Jurkat, Clone E6-1 (cell line): Measurements from ENCODE around the gene ST6GALNAC2.
"Not testable (repeated sequence)": the region's sequence is repeated elsewhere in the genome, so short reads cannot be mapped to it uniquely, and the experiment has no call there.

ENCODE experiments used
- DNase-seq: peaks from one replicate; pipeline ENCODE4 v3.0.0-alpha.2; 2011; ENCODE audit warnings: low read depth, low spot score
- H3K4me3 ChIP-seq: 2 replicates; pipeline ENCODE4 v1.5.1; 2011; ENCODE audit warnings: mild to moderate bottlenecking, low read length, control low read depth, moderate library complexity

ST6GALNAC2 gene

GRCh38 chr17:76606685-76607084 is 21.0 kb upstream of the ST6GALNAC2 start:
- H3K4me3 ChIP-seq, DNase-seq: not testable (repeated sequence)

- DNase-seq = no peak
- no peak overlapping the region for H3K4me3 ChIP-seq
These were observed 15.4 kb upstream of the ST6GALNAC2 start for GRCh38 chr17:76601065-76601464.

- no peak for DNase-seq
These were observed 14.2 kb upstream of the ST6GALNAC2 start for GRCh38 chr17:76599694-76600460.

DNA sequence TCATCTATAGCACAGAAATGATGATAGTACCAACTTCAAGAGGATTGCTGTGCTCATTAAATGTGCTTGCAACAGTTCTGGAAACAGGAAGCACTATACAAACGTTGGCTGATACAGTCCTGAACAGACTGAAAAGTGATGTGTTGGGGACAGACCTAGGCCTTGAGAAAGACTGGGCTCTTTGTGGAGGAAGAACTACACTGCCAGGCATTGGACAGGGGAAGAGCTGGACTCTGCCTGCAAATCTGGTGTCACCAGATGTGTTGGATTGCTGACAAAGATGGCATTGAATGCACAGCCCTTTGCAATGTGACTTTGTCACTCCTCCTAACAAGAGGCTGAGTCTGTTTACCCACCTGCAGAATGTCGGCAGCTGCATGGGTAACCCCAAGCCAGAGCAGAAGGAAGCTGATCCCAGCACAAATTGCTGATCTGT is 12.4 kb upstream of the ST6GALNAC2 start:
- DNase-seq = peak; percentile 23
- no peak overlapping the region for H3K4me3 ChIP-seq

More at GRCh38 chr17:76599694-76600460, 14.2 kb upstream of the ST6GALNAC2 start:
- H3K4me3 ChIP-seq = no peak overlapping the region

GRCh38 chr17:76597156-76598003 is 11.7 kb upstream of the ST6GALNAC2 start:
- no peak overlapping the region for H3K4me3 ChIP-seq
- no peak for DNase-seq

- no peak overlapping the region for H3K4me3 ChIP-seq
- DNase-seq = no peak
These were observed 9.0 kb upstream of the ST6GALNAC2 start for GRCh38 chr17:76594690-76595089.

DNA sequence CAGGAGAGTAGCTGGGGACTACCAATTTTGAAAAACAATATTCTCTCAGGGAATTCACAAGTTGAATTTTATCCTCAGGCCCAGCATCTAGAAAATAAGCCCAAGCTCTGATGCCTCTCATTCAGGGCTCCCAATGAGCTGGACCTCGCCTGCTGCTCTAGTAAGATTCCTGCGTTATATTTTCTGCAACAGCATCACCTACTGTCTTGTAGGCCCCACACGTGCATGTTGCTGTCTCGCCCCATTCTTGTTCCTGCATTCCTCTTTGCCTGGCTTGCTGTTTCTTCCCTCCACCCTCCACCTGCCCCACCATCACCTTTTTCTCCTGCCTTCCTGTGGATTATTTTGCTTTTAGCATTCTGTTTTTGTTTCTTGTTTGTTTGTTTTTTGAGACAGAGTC is 8.3 kb upstream of the ST6GALNAC2 start:
- H3K4me3 ChIP-seq = no peak overlapping the region
- no peak for DNase-seq

GRCh38 chr17:76593384-76593826 is 7.7 kb upstream of the ST6GALNAC2 start:
- H3K4me3 ChIP-seq = no peak overlapping the region
- no peak for DNase-seq

- no peak for DNase-seq
- H3K4me3 ChIP-seq = no peak overlapping the region
These were observed 2.5 kb upstream of the ST6GALNAC2 start for GRCh38 chr17:76588182-76588581.

- DNase-seq = no peak
- no peak overlapping the region for H3K4me3 ChIP-seq
These were observed 1.3 kb upstream of the ST6GALNAC2 start for GRCh38 chr17:76586741-76587487.

GRCh38 chr17:76585033-76585648 is 519 bp downstream of the ST6GALNAC2 start:
- no peak overlapping the region for H3K4me3 ChIP-seq
- DNase-seq = no peak

- H3K4me3 ChIP-seq = no peak overlapping the region
- DNase-seq = no peak
These were observed 1.1 kb downstream of the ST6GALNAC2 start for GRCh38 chr17:76584427-76585032.

DNA sequence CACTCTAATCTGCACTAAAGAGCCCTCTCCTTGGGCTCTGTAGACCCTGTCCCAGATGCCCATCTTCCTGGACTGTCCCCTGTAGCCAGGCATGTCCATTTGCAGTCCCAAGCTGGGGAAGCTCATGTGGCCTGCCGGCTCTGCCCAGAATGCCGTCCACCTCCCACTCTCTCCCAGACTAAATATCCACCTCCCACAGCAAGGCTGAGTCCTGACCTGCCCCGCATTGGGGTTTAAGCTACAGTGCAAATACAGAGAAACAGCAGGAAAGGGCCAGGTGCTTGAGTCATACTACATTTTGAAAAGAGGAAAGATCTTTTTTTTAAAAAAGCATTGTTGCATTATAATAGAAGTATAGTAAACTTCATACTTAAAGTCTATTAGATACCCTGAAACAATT is 3.0 kb downstream of the ST6GALNAC2 start:
- DNase-seq = no peak

GRCh38 chr17:76581515-76581914 is 4.1 kb downstream of the ST6GALNAC2 start:
- no peak overlapping the region for H3K4me3 ChIP-seq
- DNase-seq = no peak

More for the DNA sequence above, 3.0 kb downstream of the ST6GALNAC2 start:
- no peak overlapping the region for H3K4me3 ChIP-seq

GRCh38 chr17:76579281-76579680 is 6.4 kb downstream of the ST6GALNAC2 start:
- no peak overlapping the region for H3K4me3 ChIP-seq
- DNase-seq = no peak

DNA sequence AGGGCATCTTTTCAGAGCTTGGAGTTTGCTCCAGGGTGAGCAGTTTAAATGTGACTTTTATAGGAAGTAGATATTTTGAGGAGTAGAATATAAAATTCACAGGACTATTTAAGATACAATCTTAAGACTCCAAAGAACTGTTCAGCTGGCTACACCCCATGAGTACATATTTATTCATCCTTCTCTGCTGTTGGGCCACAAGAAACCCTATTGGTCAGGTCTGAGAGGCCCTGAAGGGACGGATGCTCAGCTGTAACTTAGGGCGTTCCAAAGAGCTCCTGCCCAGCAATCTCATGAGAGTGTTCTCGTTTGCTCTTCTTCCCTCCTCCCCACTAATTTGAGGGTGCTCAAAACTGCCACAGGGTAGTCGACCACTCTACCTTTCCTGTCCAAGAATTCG is 7.3 kb downstream of the ST6GALNAC2 start:
- H3K4me3 ChIP-seq = no peak overlapping the region
- DNase-seq = no peak

- no peak for DNase-seq
- H3K4me3 ChIP-seq = no peak overlapping the region
These were observed 7.8 kb downstream of the ST6GALNAC2 start for GRCh38 chr17:76577876-76578275.

DNA sequence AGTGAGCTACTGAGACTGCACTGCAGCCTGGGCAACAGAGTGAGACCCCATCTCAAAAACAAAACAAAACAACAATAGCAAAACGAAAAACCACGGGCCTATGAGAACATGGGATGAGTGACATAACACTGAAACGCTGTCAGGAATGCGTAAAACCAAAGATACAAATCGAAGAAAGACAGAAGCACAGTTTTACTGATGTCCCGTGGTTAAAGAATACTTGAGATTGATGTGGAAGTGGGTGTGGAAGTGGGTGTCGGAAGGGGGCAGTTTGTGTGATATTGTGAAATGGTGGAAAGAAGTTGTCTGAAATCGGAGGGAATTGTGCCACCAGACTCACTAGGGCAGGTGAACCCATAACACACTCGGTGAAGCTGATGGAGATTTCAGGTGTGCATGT is 9.5 kb downstream of the ST6GALNAC2 start:
- DNase-seq = no peak
- no peak overlapping the region for H3K4me3 ChIP-seq

- no peak overlapping the region for H3K4me3 ChIP-seq
- DNase-seq = no peak
These were observed 10.1 kb downstream of the ST6GALNAC2 start for GRCh38 chr17:76575570-76575969.
